Measurements from ENCODE around the gene LYRM1. TPM values are rescaled to one million over a fixed set of nuclear protein-coding genes. Genes with fewer than 3 reads are reported as not detected.
"Not testable (repeated sequence)": the region's sequence is repeated elsewhere in the genome, so short reads cannot be mapped to it uniquely, and the experiment has no call there.

Gene LYRM1
- total RNA-seq, 1 donor from 2014 or later = 24.1 TPM

- H3K79me2 ChIP-seq (ENCODE audit: insufficient read depth, low read length) = no peaks in the 10 kb centered on the region
- no peaks in the 10 kb centered on the region for H3K27me3 ChIP-seq (ENCODE audit: insufficient read depth, low read length)
- Mint-ChIP-seq H3K4me3 (ENCODE audit: unreplicated experiment) (no peak overlapping the region), H3K27ac (ENCODE audit: unreplicated experiment) (no peak overlapping the region), H3K36me3 (ENCODE audit: low read depth, unreplicated experiment) (no peaks in the 10 kb centered on the region), H3K4me1 (ENCODE audit: low read depth, unreplicated experiment) (no peaks in the 10 kb centered on the region), H3K27me3 (ENCODE audit: low read depth, unreplicated experiment) (peaks cover 13% of the 10 kb centered on the region), H3K9me3 (ENCODE audit: unreplicated experiment) (peaks cover 2% of the 10 kb centered on the region)
- no peaks in the 10 kb centered on the region for H4K20me1 ChIP-seq (ENCODE audit: insufficient read depth, low read length)
- no peak overlapping the region for H3K9ac ChIP-seq (ENCODE audit: low read length)
- no peaks in the 10 kb centered on the region for H3K36me3 ChIP-seq (ENCODE audit: insufficient read depth, low read length)
- no peak overlapping the region for H3K4me3 ChIP-seq (ENCODE audit: insufficient read depth, low read depth, low read length)
- no peak for TF ChIP-seq CTCF (IDR thresholded peaks at IDR 0.05; ENCODE audit: insufficient read depth, low read depth, low read length)
- no peak for TF ChIP-seq EZH2 (IDR thresholded peaks at IDR 0.05; ENCODE audit: insufficient read depth, low read length)
- H3K9me3 ChIP-seq (ENCODE audit: insufficient read depth, low read depth, low read length) = no peaks in the 10 kb centered on the region
- H3K27ac ChIP-seq (ENCODE audit: low read depth, low read length) = no peak overlapping the region
- H3K4me1 ChIP-seq (ENCODE audit: insufficient read depth, low read length) = no peaks in the 10 kb centered on the region
- FAIRE-seq (no peak), DNase-seq (ENCODE audit: low read depth) (no peak)
- H3K4me2 ChIP-seq (ENCODE audit: low read length) = no peak overlapping the region
- H2AFZ ChIP-seq (ENCODE audit: low read depth, low read length) = no peak overlapping the region
Measured at GRCh38 chr16:20968765-20969164, 68.2 kb downstream of the LYRM1 start.

GRCh38 chr16:20969386-20969785 is 68.8 kb downstream of the LYRM1 start:
- H3K9ac ChIP-seq (ENCODE audit: low read length) = no peak overlapping the region
- no peak overlapping the region for H3K4me3 ChIP-seq (ENCODE audit: insufficient read depth, low read depth, low read length)
- Mint-ChIP-seq H3K4me3 (ENCODE audit: unreplicated experiment) (no peak overlapping the region), H3K27ac (ENCODE audit: unreplicated experiment) (no peak overlapping the region), H3K4me1 (ENCODE audit: low read depth, unreplicated experiment) (no peaks in the 10 kb centered on the region), H3K9me3 (ENCODE audit: unreplicated experiment) (peaks cover under 1% of the 10 kb centered on the region), H3K36me3 (ENCODE audit: low read depth, unreplicated experiment) (no peaks in the 10 kb centered on the region), H3K27me3 (ENCODE audit: low read depth, unreplicated experiment) (peaks cover 13% of the 10 kb centered on the region)
- no peak overlapping the region for H2AFZ ChIP-seq (ENCODE audit: low read depth, low read length)
- no peak overlapping the region for H3K4me2 ChIP-seq (ENCODE audit: low read length)
- FAIRE-seq (no peak), DNase-seq (ENCODE audit: low read depth) (no peak)
- H3K9me3 ChIP-seq (ENCODE audit: insufficient read depth, low read depth, low read length) = no peaks in the 10 kb centered on the region
- H4K20me1 ChIP-seq (ENCODE audit: insufficient read depth, low read length) = no peaks in the 10 kb centered on the region
- H3K4me1 ChIP-seq (ENCODE audit: insufficient read depth, low read length) = no peaks in the 10 kb centered on the region
- no peaks in the 10 kb centered on the region for H3K79me2 ChIP-seq (ENCODE audit: insufficient read depth, low read length)
- H3K36me3 ChIP-seq (ENCODE audit: insufficient read depth, low read length) = no peaks in the 10 kb centered on the region
- H3K27ac ChIP-seq (ENCODE audit: low read depth, low read length) = no peak overlapping the region
- TF ChIP-seq EZH2 (IDR thresholded peaks at IDR 0.05; ENCODE audit: insufficient read depth, low read length) = no peak
- no peak for TF ChIP-seq CTCF (IDR thresholded peaks at IDR 0.05; ENCODE audit: insufficient read depth, low read depth, low read length)
- no peaks in the 10 kb centered on the region for H3K27me3 ChIP-seq (ENCODE audit: insufficient read depth, low read length)

- H3K4me3 Mint-ChIP-seq (ENCODE audit: unreplicated experiment) = no peak overlapping the region
- no peak for FAIRE-seq
- H4K20me1 ChIP-seq (ENCODE audit: insufficient read depth, low read length) = no peaks in the 10 kb centered on the region
- H3K36me3 ChIP-seq (ENCODE audit: insufficient read depth, low read length) = no peaks in the 10 kb centered on the region
- H2AFZ ChIP-seq (ENCODE audit: low read depth, low read length) = no peak overlapping the region
- no peak for DNase-seq (ENCODE audit: low read depth)
- H3K9me3 Mint-ChIP-seq (ENCODE audit: unreplicated experiment) = no peaks in the 10 kb centered on the region
- no peaks in the 10 kb centered on the region for H3K79me2 ChIP-seq (ENCODE audit: insufficient read depth, low read length)
- H3K9ac ChIP-seq (ENCODE audit: low read length) = no peak overlapping the region
- H3K4me1 Mint-ChIP-seq (ENCODE audit: low read depth, unreplicated experiment) = no peaks in the 10 kb centered on the region
- H3K4me3 ChIP-seq (ENCODE audit: insufficient read depth, low read depth, low read length) = no peak overlapping the region
- H3K9me3 ChIP-seq (ENCODE audit: insufficient read depth, low read depth, low read length) = no peaks in the 10 kb centered on the region
- H3K27ac Mint-ChIP-seq (ENCODE audit: unreplicated experiment) = no peak overlapping the region
- no peaks in the 10 kb centered on the region for H3K4me1 ChIP-seq (ENCODE audit: insufficient read depth, low read length)
- H3K27me3 Mint-ChIP-seq (ENCODE audit: low read depth, unreplicated experiment) = peaks cover 11% of the 10 kb centered on the region
- no peaks in the 10 kb centered on the region for H3K27me3 ChIP-seq (ENCODE audit: insufficient read depth, low read length)
- no peaks in the 10 kb centered on the region for H3K36me3 Mint-ChIP-seq (ENCODE audit: low read depth, unreplicated experiment)
- H3K4me2 ChIP-seq (ENCODE audit: low read length) = no peak overlapping the region
- TF ChIP-seq CTCF (IDR thresholded peaks at IDR 0.05; ENCODE audit: insufficient read depth, low read depth, low read length) = no peak
- TF ChIP-seq EZH2 (IDR thresholded peaks at IDR 0.05; ENCODE audit: insufficient read depth, low read length) = no peak
- no peak overlapping the region for H3K27ac ChIP-seq (ENCODE audit: low read depth, low read length)
Measured at GRCh38 chr16:20971401-20971800, 70.8 kb downstream of the LYRM1 start.

GRCh38 chr16:20973201-20973600 is 72.6 kb downstream of the LYRM1 start:
- peaks cover 11% of the 10 kb centered on the region for H3K27me3 Mint-ChIP-seq (ENCODE audit: low read depth, unreplicated experiment)
- not testable (repeated sequence) for H3K4me3 Mint-ChIP-seq (ENCODE audit: unreplicated experiment); H3K4me1 Mint-ChIP-seq (ENCODE audit: low read depth, unreplicated experiment); H3K79me2 ChIP-seq (ENCODE audit: insufficient read depth, low read length); H3K27ac ChIP-seq (ENCODE audit: low read depth, low read length); H3K9me3 ChIP-seq (ENCODE audit: insufficient read depth, low read depth, low read length); H3K9me3 Mint-ChIP-seq (ENCODE audit: unreplicated experiment); H4K20me1 ChIP-seq (ENCODE audit: insufficient read depth, low read length); H3K4me2 ChIP-seq (ENCODE audit: low read length); H3K9ac ChIP-seq (ENCODE audit: low read length); H2AFZ ChIP-seq (ENCODE audit: low read depth, low read length); H3K27ac Mint-ChIP-seq (ENCODE audit: unreplicated experiment); DNase-seq (ENCODE audit: low read depth); H3K4me1 ChIP-seq (ENCODE audit: insufficient read depth, low read length); FAIRE-seq; H3K27me3 ChIP-seq (ENCODE audit: insufficient read depth, low read length); H3K36me3 Mint-ChIP-seq (ENCODE audit: low read depth, unreplicated experiment); H3K36me3 ChIP-seq (ENCODE audit: insufficient read depth, low read length); H3K4me3 ChIP-seq (ENCODE audit: insufficient read depth, low read depth, low read length)
